ENCODE measurements around the gene SPDYE6.
"Not testable (repeated sequence)": the region's sequence is repeated elsewhere in the genome, so short reads cannot be mapped to it uniquely, and the experiment has no call there.

Gene SPDYE6

GRCh38 chr7:102364394-102364886 is 8.2 kb upstream of the SPDYE6 start:
- not testable (repeated sequence) for DNase-seq (ENCODE audit: low read depth in 1 of 2, low spot score in 1 of 2)

- DNase-seq (ENCODE audit: low read depth in 1 of 2, low spot score in 1 of 2): peak; percentile 80 to 85
Observed at GRCh38 chr7:102363549-102364393, 7.5 kb upstream of the SPDYE6 start.

- DNase-seq (ENCODE audit: low read depth in 1 of 2, low spot score in 1 of 2): not testable (repeated sequence)
Observed at GRCh38 chr7:102346983-102347382, 9.3 kb downstream of the SPDYE6 start.

DNA sequence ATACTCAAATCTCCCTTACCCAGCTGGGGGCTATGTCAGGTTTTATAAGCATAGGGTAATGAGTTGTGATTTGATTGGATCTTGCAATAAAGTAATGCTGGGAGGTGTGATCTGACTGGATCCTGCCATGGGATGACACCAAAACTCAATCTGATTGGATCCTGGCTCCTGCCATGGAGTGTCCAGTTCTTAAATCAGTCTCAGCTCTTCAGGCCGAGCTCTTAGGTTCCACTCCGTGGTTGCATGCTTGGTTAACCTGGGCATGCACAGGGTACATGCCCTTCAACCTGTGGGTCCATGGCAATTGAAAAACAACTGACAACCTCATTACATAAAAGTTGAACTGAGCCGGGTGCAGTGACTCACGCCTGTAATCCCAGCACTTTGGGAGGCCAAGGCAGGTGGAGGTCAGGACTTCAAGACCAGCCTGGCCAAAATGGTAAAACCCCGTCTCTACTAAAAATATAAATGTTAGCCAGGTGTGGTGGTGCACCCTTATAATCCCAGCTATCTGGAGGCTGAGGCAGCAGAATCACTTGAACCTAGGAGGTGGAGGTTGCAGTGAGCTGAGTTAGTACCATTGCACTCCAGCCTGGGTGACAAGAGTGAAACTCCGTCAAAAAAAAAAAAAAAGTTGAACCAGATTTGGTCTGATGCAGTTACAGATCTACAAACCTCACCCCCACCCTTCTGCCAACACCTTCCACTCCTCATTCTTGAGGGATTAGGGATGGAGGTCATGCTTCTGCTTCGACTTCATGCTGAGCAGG is 15.5 kb downstream of the SPDYE6 start:
- not testable (repeated sequence) for DNase-seq (ENCODE audit: low read depth in 1 of 2, low spot score in 1 of 2)

- DNase-seq (ENCODE audit: low read depth in 1 of 2, low spot score in 1 of 2): not testable (repeated sequence)
Observed at GRCh38 chr7:102337420-102337819, 18.8 kb downstream of the SPDYE6 start.

GRCh38 chr7:102337002-102337401 is 19.2 kb downstream of the SPDYE6 start:
- not testable (repeated sequence) for DNase-seq (ENCODE audit: low read depth in 1 of 2, low spot score in 1 of 2)

- DNase-seq (ENCODE audit: low read depth in 1 of 2, low spot score in 1 of 2): not testable (repeated sequence)
Observed at GRCh38 chr7:102335574-102335973, 20.7 kb downstream of the SPDYE6 start.

GRCh38 chr7:102330666-102331460 is 25.4 kb downstream of the SPDYE6 start:
- not testable (repeated sequence) for DNase-seq (ENCODE audit: low read depth in 1 of 2, low spot score in 1 of 2)

GRCh38 chr7:102329366-102329765 is 26.9 kb downstream of the SPDYE6 start:
- DNase-seq (ENCODE audit: low read depth in 1 of 2, low spot score in 1 of 2): not testable (repeated sequence)

- DNase-seq (ENCODE audit: low read depth in 1 of 2, low spot score in 1 of 2): not testable (repeated sequence)
Observed at GRCh38 chr7:102328863-102329262, 27.4 kb downstream of the SPDYE6 start.

DNA sequence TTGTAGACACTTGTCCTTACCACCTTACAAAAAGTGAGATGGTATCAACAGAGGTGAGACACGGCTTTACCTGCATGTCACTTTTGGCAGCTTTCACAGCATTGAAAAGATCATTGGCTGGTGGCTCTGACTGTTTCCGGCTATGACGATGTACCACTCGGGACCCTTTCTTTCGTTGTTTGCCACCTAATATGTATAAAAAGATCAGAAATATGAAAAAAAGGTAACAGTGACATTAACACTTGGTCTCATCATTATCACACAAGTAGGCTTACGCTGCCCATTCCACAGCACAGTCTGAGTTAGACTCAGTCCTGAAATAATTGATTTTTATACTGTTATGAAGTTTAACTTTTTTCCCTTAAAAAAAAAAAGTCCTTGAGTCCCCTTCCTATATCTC is 29.1 kb downstream of the SPDYE6 start:
- DNase-seq (ENCODE audit: low read depth in 1 of 2, low spot score in 1 of 2): not testable (repeated sequence)

GRCh38 chr7:102326157-102326889 is 29.9 kb downstream of the SPDYE6 start:
- DNase-seq (ENCODE audit: low read depth in 1 of 2, low spot score in 1 of 2): no peak

- not testable (repeated sequence) for DNase-seq (ENCODE audit: low read depth in 1 of 2, low spot score in 1 of 2)
Observed at GRCh38 chr7:102325106-102325505, 31.1 kb downstream of the SPDYE6 start.

GRCh38 chr7:102323914-102324195 is 32.4 kb downstream of the SPDYE6 start:
- DNase-seq (ENCODE audit: low read depth in 1 of 2, low spot score in 1 of 2): no peak

DNA sequence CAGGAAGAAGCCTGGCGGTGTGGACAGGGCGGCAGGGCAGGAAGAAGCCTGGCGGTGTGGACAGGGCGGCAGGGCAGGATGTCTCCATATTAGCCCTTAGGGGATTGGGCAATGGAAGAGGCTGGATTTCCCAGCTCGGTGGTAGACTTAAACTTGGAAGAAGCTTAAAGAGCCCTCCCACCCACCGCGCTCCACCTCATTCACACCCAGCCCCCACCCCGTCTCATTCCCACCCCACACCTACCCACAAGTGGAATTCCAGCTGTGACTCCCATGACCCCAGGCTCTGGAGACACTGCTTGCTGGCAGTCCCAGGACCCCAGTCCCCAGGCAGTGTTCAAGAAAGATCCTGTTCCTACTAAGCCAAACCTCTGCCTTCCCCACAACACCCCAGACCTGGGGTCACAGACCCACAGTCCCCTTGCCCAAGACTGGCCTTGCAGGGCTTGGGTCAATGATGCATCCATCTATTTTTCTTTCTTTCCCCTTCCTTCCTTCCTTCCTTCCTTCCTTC is 34.0 kb downstream of the SPDYE6 start:
- DNase-seq (ENCODE audit: low read depth in 1 of 2, low spot score in 1 of 2): no peak

DNA sequence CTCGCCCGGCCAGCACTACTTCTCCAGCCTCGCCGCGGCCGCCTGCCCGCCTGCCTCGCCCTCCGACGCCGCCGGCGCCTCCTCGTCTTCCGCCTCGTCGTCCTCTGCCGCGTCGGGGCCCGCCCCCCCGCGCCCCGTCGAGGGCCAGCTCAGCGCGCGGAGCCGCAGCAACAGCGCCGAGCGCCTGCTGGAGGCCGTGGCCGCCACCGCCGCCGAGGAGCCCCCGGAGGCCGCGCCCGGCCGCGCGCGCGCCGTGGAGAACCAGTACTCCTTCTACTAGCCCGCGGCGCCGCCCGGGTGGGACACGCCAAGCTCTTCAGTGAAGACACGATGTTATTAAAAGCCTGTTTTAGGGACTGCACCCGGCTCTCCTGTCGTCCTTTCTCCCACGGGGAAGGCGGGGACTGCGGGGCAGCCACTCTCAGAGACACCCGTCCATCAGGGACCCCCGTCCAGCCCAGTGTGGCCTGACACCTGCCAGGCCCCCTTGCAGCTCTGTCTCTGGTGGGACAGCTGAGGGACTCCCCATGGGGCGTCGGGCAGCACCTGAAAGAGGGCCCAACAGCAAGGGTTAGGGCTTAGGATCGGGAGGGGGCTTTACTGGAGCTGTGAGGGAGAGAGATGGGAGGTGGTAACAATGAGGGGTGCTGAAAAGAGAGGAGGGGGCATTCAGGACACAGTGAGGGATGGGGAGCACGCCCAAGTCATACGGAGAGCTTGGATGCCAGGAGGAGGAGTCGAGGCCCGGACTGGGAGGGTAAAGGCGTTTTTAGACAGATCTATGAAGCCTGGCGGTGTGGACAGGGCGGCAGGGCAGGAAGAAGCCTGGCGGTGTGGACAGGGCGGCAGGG is 34.7 kb downstream of the SPDYE6 start:
- DNase-seq (ENCODE audit: low read depth in 1 of 2, low spot score in 1 of 2): no peak

DNA sequence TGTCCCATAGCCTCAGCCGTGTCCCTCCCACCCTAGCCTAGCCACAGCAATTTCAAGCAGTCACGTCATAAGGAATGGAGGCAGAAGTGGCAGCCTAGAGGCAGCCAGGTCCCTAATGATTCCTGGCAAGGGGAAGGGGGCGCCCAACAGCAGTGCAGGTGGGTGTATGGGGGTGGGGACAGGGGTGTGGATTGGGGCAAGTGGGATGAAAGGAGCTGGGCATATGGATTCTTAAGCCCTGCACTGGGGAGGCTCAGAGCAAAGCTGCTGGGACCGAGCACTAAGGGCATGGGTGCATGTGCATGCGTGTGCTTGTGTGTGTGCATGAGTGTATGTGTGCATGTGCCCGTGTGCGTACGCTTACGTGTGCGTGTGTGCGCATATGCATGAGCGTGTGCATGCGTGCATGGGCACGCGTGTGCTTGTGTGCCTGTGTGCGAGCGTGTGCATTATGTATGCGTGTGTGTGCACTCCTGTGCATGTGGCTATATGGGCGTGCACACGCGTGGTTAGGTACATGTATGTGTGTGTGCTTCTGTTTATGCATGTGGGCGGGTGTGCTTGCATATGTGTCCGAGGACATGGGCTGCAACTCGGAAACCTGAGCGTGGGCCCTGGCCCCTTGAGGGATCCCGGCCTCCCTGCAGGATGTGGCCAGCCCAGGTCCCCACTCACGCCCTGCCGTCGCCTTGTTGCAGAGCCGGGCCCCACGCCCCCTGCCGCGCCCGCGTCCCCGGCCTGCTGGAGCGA is 35.5 kb downstream of the SPDYE6 start:
- no peak for DNase-seq (ENCODE audit: low read depth in 1 of 2, low spot score in 1 of 2)

DNA sequence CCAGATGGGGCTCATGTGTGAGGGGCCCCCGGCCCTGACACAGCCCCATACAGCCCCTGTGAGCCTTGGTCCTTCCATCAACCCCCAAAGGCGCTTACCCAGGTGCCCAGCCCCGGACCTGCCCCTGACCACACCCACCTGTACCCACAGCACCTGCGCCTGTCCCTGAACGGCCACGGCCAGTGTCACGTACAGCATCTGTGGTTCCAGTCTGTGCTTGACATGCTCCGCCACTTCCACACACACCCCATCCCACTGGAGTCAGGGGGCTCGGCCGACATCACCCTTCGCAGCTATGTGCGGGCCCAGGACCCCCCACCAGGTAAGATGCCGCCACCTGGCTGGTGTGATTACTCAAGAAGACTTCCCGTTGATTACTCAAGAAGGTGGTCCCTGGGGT is 36.1 kb downstream of the SPDYE6 start:
- DNase-seq (ENCODE audit: low read depth in 1 of 2, low spot score in 1 of 2): no peak

DNA sequence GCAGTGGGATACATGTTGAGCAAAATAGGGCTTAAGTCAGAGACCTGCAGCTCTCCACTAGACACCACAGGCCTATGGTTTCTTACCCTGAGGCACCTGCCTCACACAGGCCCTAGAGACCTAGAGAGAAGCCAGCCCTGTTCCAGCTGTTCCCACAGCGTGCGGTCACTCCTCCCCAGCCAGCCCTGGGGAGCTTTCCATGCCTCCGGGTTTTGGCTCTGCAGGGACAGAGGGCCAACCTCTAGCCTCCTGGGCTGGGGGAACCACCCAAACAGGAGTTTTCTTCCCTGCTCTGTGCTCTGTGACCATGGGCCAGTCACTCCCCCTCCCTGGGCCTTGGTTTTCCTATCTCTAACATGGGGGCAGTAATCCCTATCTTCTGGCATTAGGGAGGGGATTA is 36.6 kb downstream of the SPDYE6 start:
- no peak for DNase-seq (ENCODE audit: low read depth in 1 of 2, low spot score in 1 of 2)
